Activated T-cell treated with anti-CD3 and anti-CD28 coated beads, Interleukin-2, amount 50 U/mL, for 48 hours (primary cell): ENCODE data around the gene DACH1.
"Not testable (repeated sequence)": the region's sequence is repeated elsewhere in the genome, so short reads cannot be mapped to it uniquely, and the experiment has no call there.

Experiments
- DNase-seq, 2 experiments: peaks; one replicate each; pipeline ENCODE4 v3.0.0-alpha.2; 2020

The DACH1 gene

DNA sequence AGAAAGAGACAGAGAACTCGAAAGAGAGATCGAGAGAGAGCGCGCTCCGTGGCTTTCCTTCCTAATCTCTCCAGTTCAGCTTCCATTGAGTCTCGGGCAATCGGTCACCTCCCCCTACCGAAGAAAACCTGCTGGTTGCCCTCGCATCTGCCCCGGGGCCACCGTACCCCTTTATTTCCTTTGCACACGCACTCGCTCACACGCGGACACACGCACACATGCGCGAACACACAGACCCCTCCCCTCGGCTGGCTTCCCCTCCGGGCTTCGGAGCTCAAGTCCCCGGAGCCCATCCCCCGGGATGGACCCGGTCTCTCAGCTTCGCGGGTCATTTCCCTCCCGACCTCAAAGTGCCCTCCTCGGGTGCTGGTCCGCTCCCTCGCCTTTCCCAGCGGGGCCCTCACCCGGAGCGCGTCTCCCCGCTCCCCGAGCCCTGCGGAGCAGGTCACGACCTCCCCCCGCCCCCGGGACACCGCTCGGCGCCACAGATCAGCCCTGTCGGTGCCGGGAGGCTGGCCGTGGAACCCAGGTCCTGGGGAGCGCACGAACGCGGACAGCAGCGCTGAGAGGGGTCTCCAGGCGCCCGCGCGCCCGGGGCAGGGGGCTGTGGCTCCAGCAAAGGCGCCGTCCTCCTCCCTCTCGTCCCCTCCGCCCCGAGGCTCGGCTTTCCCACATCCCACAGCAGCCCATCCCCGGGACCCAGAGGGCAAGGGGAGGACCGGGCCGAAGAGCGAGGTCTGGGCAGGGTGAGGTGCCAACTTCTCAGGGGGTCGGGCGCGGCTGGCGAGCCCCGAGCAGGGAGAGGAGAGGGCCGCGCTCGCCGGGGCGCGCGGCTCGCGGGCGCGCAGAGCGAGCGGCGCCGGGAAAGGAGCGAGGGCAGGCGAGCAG lies 1.8 kb downstream of the DACH1 start:
- peak; percentile 20 for DNase-seq

DNA sequence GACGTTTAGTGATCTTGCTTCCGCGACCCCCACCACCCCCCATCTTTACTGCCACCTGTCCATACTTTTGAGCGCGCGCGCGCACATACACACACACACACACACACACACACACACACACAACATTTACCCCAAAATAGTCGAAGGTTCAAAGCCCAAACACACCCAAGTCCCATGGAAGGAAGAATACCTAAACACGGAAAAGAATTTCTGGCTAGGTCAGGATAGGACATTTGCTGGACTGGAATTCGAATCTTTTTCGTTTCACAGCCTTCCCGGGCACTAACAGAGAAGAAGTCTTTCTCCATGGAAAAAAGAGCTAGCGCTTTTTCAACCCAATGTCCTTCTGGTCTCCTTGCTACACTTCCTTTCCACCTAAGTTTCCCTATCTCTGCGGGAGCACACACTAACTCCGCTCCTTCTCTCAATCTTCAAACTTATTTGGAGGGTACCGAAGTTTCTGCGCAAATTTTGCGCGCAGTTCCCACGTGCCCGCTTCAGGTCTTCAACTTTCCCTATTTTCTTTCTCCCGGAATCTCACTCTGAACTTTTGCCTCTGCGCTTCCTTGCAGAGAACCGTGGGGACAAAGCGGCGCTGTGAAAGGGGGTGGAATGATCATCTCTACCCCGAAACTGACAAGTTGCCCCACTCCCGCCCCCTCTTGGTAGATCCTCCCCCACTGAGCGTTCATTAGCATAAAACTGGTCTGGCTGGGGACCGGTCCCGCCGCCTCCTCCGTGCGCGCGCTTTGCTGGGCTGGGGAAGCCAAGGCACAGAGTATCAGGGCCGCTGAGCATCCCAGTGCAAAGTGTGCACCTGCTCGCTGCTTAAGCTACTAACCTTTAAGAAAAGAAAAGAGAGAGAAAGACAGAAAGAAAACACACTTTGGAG lies 2.7 kb downstream of the DACH1 start:
- DNase-seq = peak; percentile 26 to 36

- no peak for DNase-seq
Measured at GRCh38 chr13:71863254-71863865, 3.6 kb downstream of the DACH1 start.

- DNase-seq = no peak
Measured at GRCh38 chr13:71862459-71862943, 4.5 kb downstream of the DACH1 start.

- DNase-seq = no peak
Measured at GRCh38 chr13:71861769-71862458, 5.1 kb downstream of the DACH1 start.

DNA sequence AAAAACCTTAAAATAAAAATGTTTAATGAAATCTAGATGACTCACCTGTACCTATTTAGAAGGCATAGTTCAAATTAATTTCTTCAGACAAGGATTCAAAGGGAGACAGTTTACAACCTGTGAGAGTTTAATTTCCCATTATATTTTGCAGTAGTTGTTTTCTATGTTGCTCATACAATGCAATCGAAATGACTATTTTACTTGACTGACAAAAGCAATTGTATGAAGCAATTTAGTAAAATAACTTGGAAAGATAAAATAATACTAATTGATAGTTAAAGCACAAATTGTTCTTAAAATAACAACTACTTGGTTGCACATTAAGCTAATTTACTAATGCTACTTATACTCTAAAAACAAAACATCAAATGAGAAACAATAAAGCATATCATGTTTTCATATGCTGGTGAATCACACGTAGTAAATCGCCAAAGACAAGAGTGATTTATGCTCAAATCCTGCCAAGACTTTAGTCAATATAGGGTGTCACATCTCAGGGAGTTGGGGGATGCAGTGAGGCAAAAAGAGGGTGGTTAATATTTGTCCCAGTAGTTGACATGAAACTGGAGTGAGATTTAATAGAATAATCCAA lies 6.4 kb downstream of the DACH1 start:
- DNase-seq = no peak

DNA sequence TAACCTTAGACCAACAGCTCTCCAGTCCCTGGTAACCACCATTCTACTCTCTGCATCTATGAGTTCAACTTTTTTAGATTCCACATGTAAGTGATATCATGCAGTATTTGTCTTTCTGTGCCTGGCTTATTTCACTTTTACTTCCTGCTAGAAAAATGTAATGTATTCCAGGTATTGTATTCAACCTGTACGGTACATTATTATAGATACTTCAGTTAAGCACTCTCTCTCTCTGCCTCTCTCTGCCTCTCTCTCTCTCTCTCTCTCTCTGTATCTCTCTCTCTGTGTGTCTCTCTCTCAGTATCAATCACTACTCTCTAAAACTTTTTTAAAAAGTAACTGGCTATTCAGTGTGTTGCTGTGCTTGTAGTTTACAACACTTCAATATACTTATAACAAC lies 8.4 kb downstream of the DACH1 start:
- DNase-seq = no peak

GRCh38 chr13:71856548-71857043 lies 10.4 kb downstream of the DACH1 start:
- no peak for DNase-seq

DNA sequence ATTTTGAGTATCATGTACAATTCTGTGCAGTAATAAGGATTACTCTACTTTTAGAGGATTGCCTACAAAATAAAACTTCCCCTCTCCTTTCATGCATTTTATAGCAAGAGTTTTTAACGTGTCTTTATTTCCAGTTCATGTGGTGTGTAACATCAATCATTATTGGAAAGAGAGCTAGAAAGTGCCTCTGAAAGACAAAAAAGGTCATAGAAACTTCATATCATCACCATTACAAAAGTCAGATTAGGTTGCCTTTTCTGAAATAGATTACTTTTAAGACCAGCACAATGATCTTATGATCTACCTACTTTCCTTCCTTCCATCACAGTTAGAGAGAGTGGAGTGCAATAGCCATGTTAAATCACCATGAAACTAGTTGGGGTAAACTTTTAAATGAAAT lies 12.6 kb downstream of the DACH1 start:
- DNase-seq = no peak

DNA sequence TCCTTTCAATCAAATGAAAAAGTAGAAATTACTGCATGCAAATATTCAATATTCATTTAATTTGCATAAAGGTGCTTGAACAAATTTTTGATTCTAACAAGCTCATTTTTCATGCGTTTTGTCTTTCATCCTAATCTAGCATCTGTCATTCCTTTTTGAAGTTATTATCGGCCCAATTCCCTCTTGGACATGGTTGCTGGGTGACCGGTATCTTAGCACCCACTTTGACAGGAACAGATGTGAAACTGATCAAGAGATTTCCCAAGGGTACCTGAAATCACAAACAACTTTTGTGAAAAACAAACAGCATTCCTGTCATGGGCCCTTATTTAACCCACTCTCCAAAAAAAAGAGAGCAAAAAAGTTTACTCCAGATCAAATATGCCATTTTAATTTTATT lies 13.3 kb downstream of the DACH1 start:
- no peak for DNase-seq

DNA sequence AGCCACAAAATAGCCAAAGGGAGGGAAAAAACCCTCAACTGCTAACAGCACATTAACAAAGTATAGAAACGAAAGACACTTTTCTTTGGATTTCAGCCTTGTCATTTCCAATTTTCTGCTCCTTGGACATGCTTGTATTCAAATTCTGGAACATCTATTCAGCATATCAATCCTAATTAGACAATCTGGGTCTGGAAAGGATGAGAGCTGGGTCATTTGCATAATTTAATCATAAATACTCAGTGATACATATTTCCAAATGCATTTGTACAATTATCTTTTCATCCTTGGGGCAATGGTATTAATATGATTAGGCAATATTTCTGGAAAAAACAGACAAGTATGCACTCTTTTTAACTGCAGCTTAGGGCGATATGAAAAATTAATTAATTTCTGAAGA lies 14.3 kb downstream of the DACH1 start:
- no peak for DNase-seq

- DNase-seq = no peak
Measured at GRCh38 chr13:71851498-71852409, 15.2 kb downstream of the DACH1 start.

DNA sequence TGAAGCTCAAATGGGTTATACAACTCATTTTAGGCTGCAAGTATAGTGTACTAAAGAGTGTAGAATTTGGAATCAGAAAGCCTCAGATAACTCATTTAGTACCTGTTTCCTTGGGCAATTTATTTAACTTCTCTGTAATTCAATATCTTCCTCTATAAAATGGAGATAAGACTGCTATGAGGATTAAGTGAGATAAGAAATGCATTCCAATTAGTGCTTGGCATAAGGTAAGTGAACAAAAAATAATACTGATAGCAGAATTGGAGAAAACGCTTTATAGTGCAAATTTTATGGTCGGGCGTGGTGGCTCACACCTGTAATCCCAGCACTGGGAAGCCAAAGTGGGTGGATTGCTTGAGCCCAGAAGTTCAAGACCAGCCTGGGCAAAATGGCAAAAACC lies 25.0 kb downstream of the DACH1 start:
- DNase-seq = no peak

DNA sequence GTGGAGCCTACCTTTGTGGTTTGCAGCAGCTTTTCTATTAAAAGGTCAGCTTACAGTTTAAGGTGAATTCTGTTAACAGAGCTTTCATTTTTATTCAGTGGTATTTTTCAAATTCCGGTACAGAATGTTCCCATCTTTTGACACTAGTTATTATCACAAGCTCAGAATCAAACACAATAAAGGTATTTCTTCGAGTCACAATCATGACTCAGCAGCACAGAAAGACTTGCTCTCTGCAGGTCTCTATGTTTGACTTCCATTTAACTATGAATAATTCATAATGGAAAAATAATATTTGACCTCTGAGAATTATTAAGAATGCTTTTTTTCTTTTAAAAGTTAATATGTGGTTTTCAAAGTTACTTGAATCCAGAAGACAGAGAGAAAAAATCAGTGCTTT lies 28.2 kb downstream of the DACH1 start:
- no peak for DNase-seq

DNA sequence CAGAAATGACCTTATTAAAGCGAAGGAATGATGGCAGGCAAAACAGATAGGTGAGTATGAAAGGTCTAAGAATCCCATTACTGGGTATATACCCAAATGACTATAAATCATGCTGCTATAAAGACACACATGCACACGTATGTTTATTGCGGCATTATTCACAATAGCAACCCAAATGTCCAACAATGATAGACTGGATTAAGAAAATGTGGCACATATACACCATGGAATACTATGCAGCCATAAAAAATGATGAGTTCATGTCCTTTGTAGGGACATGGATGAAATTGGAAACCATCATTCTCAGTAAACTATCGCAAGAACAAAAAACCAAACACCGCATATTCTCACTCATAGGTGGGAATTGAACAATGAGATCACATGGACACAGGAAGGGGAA lies 29.4 kb downstream of the DACH1 start:
- DNase-seq = not testable (repeated sequence)

DNA sequence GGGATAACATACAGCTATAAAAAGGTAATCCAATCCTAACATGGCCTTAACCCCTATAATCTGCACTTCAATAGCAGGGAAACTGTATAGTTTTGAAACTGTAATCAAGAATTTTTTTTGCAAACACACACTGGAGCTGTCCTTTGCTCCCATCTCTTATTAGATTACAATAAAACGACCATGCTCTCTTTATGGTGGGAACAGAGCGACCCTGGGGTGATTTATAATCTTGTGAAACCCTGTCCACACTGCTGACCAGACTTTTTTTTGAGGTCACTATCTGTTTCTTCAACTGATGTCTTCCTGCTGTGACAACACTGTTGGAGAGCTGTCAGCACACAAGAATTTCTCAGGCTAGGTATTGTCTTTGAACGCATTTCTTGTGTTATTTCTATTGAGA lies 35.3 kb downstream of the DACH1 start:
- DNase-seq = no peak

DNA sequence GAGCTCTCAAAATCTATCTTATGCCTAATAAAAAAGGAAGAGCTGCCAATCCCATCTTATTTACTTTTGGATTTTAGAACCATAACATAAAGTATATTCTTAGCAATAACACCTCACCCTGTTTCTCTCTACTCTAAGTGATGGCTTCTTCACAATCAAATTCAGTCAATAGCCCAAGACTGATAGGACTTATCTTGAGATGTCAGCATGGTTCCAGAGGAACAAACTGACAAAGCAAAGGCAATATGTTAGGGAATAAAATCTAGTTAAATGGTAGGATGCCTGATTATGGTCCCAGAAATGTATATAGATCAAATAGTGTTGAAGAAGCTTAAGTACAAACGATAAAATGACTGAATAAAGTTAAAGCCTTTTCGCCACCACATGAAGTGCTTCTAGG lies 36.3 kb downstream of the DACH1 start:
- DNase-seq = no peak

- no peak for DNase-seq
Measured at GRCh38 chr13:71830323-71830722, 36.7 kb downstream of the DACH1 start.

DNA sequence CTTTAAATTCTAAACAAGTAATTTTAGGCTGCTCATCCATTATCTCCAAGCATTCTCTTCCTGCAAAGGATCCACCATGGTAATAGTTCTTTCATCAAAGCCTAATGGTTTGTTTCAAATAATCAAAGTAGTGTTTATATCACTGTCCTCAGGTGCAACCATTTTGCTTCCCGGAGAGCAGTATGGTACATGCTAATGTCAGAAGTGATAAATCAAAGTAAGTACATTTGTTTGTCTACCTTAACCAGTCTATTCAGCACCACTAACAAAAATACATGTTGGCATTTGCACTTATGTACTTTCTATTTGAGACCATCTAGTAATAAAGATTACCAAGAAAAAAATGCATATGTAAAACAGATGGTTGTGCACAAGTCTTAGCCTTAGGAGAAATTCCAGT lies 37.5 kb downstream of the DACH1 start:
- no peak for DNase-seq

GRCh38 chr13:71828564-71828963 lies 38.4 kb downstream of the DACH1 start:
- no peak for DNase-seq

DNA sequence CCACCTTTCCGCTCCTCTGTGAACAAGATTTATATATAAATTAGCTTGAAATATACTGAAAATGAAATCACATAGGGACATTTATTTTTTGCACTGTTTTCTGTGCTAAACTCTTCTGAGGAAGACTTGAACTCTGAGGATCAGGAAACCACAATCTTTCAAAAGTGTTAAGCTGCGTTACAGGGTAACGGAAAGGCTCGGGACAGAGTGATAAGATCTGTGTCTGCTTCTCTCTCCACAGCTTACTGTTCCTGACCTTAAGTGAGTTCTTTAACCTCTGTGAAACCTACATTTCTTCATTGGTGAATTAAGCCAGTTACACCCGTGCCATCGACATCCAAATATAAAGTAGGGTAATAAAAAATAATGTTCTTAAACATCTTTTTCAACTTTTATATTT lies 38.9 kb downstream of the DACH1 start:
- no peak for DNase-seq
